Measurements from ENCODE around the gene SLC24A3.

- TF ChIP-seq POLR2AphosphoS5 (IDR thresholded peaks at IDR 0.05; ENCODE audit: borderline replicate concordance, low read depth, low read length) (no peak), EZH2 (IDR thresholded peaks at IDR 0.05) (no peak)
Observed at GRCh38 chr20:19713822-19714578, 501.6 kb downstream of the SLC24A3 start.
